Activated naive CD4-positive, alpha-beta T cell treated with anti-CD3 and anti-CD28 coated beads, Interleukin-2, amount 10 ng/mL, durations not matched to agents 5 hours and 36 hours (primary cell): ENCODE results near the gene SCGB1D2. TPM values are rescaled to one million over a fixed set of nuclear protein-coding genes. Genes with fewer than 3 reads are reported as not detected.

Experiments
- total RNA-seq, 2 experiments: library from RNA; stranded (reverse); gene quantifications; one replicate each; pipeline ENCODE4 v1.2.3, GENCODE V29; 2021

SCGB1D2 gene
- not detected for total RNA-seq

DNA sequence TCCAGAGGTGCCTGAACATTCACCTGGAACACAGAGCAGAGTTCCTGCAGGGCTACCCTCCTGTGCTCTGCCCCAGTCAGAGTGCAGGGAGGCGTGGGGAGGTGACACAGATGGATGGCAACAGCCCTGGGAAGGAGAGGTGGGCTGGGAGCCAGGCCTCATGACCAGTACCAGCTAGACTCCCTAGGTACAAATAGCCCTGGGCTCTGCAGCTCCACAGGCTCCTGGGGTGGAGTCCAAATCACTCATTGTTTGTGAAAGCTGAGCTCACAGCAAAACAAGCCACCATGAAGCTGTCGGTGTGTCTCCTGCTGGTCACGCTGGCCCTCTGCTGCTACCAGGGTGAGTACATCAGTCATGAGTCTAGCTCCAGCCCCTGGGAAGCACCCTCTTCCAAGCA, at the start of gene SCGB1D2:
TSS of gene SCGB1D2 (plus strand) at position 219 of the 400 bp plus-strand sequence. CDS start at position 288, 69 bp downstream.

DNA sequence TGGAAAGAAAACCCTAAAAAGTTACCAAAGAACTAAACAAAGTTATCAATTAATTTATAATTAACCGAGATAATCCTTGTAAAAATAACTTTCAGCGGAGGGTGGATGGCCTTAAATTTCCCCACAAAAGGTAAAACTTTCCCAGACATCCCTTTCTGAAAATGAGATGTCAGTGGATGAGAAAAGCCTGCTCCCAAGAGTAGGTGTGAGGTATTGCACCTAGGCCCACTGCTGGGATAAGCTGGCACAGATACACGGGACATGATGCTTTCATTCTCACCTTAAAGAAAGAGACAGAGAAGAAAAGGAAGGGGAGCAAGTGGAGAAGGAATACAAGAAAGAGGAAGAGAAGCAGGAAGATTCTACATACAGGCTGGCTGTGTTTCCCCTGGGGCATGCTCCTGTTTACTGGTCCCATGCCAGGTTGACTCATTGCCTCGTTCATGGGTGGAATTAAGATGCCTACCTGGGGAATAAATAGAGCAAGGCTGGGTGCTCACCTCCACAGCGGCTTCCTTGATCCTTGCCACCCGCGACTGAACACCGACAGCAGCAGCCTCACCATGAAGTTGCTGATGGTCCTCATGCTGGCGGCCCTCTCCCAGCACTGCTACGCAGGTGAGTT, 27.7 kb downstream of the SCGB1D2 start, which contains the start of gene SCGB2A2:
TSS of gene SCGB2A2 (plus strand) at position 505 of the 625 bp plus-strand sequence. CDS start at position 564, 59 bp downstream.

Other genes with a start within 250 kb of the SCGB1D2 start
- 100 to 1,000 TPM; 136 to 137 TPM for gene INCENP, start 118.2 kb upstream of the SCGB1D2 start, total RNA-seq
- gene SCGB1D1, start 52.0 kb upstream of the SCGB1D2 start, total RNA-seq = not detected
- not detected for gene SCGB2A1, start 33.6 kb upstream of the SCGB1D2 start, total RNA-seq
- gene SCGB2A2, start 27.9 kb downstream of the SCGB1D2 start, total RNA-seq = not detected
- gene SCGB1D4, start 56.8 kb downstream of the SCGB1D2 start, total RNA-seq = not detected
- 1 to 10 TPM; 8.0 to 9.2 TPM for gene ASRGL1, start 95.2 kb downstream of the SCGB1D2 start, total RNA-seq
- not detected for gene SCGB1A1, start 176.8 kb downstream of the SCGB1D2 start, total RNA-seq